Astrocyte of the cerebellum (primary cell): ENCODE measurements around the gene ZNF620.

ENCODE experiments used
- DNase-seq: peaks from one replicate; pipeline ENCODE4 v3.0.0-alpha.2; 2011; ENCODE audit warnings: low read depth
- H3K4me3 ChIP-seq: 2 replicates; pipeline ENCODE4 v1.5.1; 2011; ENCODE audit warnings: mild to moderate bottlenecking, low read depth, low read length, moderate library complexity
- CTCF ChIP-seq: IDR thresholded peaks from 2 replicates; pipeline ENCODE4 v1.5.1; 2012; ENCODE audit warnings: low read length, low read depth, moderate library complexity, mild to moderate bottlenecking; ENCODE audit errors: missing control alignments
- in situ Hi-C: cut with HindIII; loops from 2 replicates; pipeline ENCODE4 v1.10.0; 2017; ENCODE audit warnings: low sequenced_read_pairs

The ZNF620 gene

GRCh38 chr3:40518848-40519247, 13.0 kb downstream of the ZNF620 start:
- H3K4me3 ChIP-seq: no peak overlapping the region
- in situ Hi-C loops: no loop called here
- no peak for TF ChIP-seq CTCF
- DNase-seq: no peak

GRCh38 chr3:40521254-40521653, 15.4 kb downstream of the ZNF620 start:
- no peak for DNase-seq
- no peak for TF ChIP-seq CTCF
- in situ Hi-C loops: no loop called here
- no peak overlapping the region for H3K4me3 ChIP-seq

GRCh38 chr3:40523781-40524180, 17.9 kb downstream of the ZNF620 start:
- no peak for TF ChIP-seq CTCF
- no peak overlapping the region for H3K4me3 ChIP-seq
- in situ Hi-C loops: no loop called here
- no peak for DNase-seq

- peak overlapping the region; percentile 73 for H3K4me3 ChIP-seq
- no peak for DNase-seq
- no peak for TF ChIP-seq CTCF
- in situ Hi-C loops: no loop called here
Measured at GRCh38 chr3:40524222-40524567, 18.4 kb downstream of the ZNF620 start.

- TF ChIP-seq CTCF: no peak
- peak; percentile 41 for DNase-seq
- peak within 1 kb of the TSS; percentile 73 for H3K4me3 ChIP-seq
- in situ Hi-C loops: no loop called here
Measured at GRCh38 chr3:40524568-40525285, 18.9 kb downstream of the ZNF620 start, which contains the start of gene ZNF621. TSS of gene ZNF621 (plus strand) at chr3:40524960. CDS start at chr3:40525841, 881 bp downstream.

- TF ChIP-seq CTCF: no peak
- no peak overlapping the region for H3K4me3 ChIP-seq
- in situ Hi-C loops: no loop called here
- DNase-seq: no peak
Measured at GRCh38 chr3:40528426-40528825, 22.6 kb downstream of the ZNF620 start.
